SK-N-SH (cell line): ENCODE measurements around the gene ABAT. TPM values are rescaled to one million over a fixed set of nuclear protein-coding genes. Genes with fewer than 3 reads are reported as not detected.

Experiments used
- CTCF ChIA-PET: fragments of 300-600, 350-600 bp; formaldehyde crosslinking; extraction: SDS; loops from one replicate; lab custom pipeline; 2021; lab: Yijun Ruan, JAX
- POLR2A ChIA-PET: fragments of 350-600 bp; sonication (Branson Sonifier 250); formaldehyde crosslinking; extraction: SDS; loops from one replicate; lab custom pipeline; 2020; ENCODE audit warnings: antibody characterized with exemption, inconsistent platforms; lab: Yijun Ruan, JAX
- DNase-seq: peaks from one replicate; pipeline ENCODE4 v3.0.0; 2012
- H2AFZ ChIP-seq: fragments of 200-600 bp; sonication (generic); 2 replicates; pipeline ENCODE4 v1.8.1; 2016; ENCODE audit warnings: antibody characterized with exemption, mild to moderate bottlenecking, low read depth
- H3F3A ChIP-seq: fragments of 200-600 bp; sonication (generic); replicated peaks from 2 replicates; pipeline ENCODE3; 2016; ENCODE audit warnings: antibody characterized with exemption, mild to moderate bottlenecking; ENCODE audit not compliant: insufficient read depth
- H3K27ac ChIP-seq, 2 experiments: fragments of 200-500 bp in 1 of 2; fragments of 200-600 bp in 1 of 2; sonication (Bioruptor generic) in 1 of 2; sonication (generic), shearing (Covaris generic) in 1 of 2; 2 replicates each; pipeline versions ENCODE4 v1.5.1 to v1.6.1; 2014 to 2016; ENCODE audit warnings: low read depth in 2 of 2, inconsistent platforms in 1 of 2, low read length in 1 of 2, mild to moderate bottlenecking in 1 of 2, mixed read lengths in 1 of 2
- H3K27me3 ChIP-seq: fragments of 200-600 bp; sonication (generic), shearing (Covaris generic); 2 replicates; pipeline ENCODE4 v1.6.1; 2016; ENCODE audit warnings: mixed run types; ENCODE audit not compliant: insufficient read depth
- H3K36me3 ChIP-seq, 2 experiments: fragments of 200-500 bp in 1 of 2; fragments of 200-600 bp in 1 of 2; sonication (Bioruptor generic) in 1 of 2; sonication (generic) in 1 of 2; replicated peaks in 1 of 2; 2 replicates each; pipeline versions ENCODE3 to v1.5.1; 2014 to 2016; ENCODE audit warnings: low read length in 1 of 2, mild to moderate bottlenecking in 1 of 2; ENCODE audit not compliant: insufficient read depth in 2 of 2, control insufficient read depth in 1 of 2
- H3K4me1 ChIP-seq, 2 experiments: fragments of 200-500 bp in 1 of 2; fragments of 200-600 bp in 1 of 2; sonication (Bioruptor generic) in 1 of 2; sonication (generic), shearing (Covaris generic) in 1 of 2; 2 replicates each; pipeline versions ENCODE4 v1.5.1 to v1.6.1; 2014 to 2016; ENCODE audit warnings: low read depth in 1 of 2, low read length in 1 of 2, mixed run types in 1 of 2; ENCODE audit not compliant: insufficient read depth in 2 of 2, control insufficient read depth in 1 of 2
- H3K4me2 ChIP-seq: fragments of 200-600 bp; sonication (generic), shearing (Covaris generic); 2 replicates; pipeline ENCODE4 v1.6.1; 2017; ENCODE audit warnings: mixed run types
- H3K4me3 ChIP-seq, 2 experiments: fragments of 200-500 bp in 1 of 2; fragments of 200-600 bp in 1 of 2; sonication (Bioruptor generic) in 1 of 2; sonication (generic), shearing (Covaris generic) in 1 of 2; 2 replicates each; pipeline versions ENCODE4 v1.5.1 to v1.8.1; 2014 to 2016; ENCODE audit warnings: low read depth in 2 of 2, inconsistent platforms in 1 of 2, low read length in 1 of 2, mild to moderate bottlenecking in 1 of 2, mixed read lengths in 1 of 2, moderate library complexity in 1 of 2
- H3K79me2 ChIP-seq: fragments of 200-600 bp; sonication (generic); 2 replicates; pipeline ENCODE4 v1.8.1; 2017; ENCODE audit warnings: mild to moderate bottlenecking; ENCODE audit not compliant: insufficient read depth
- H3K9ac ChIP-seq: fragments of 200-600 bp; sonication (generic); 2 replicates; pipeline ENCODE4 v1.6.1; 2017; ENCODE audit warnings: mixed run types
- H3K9me2 ChIP-seq: fragments of 200-600 bp; sonication (generic); 2 replicates; pipeline ENCODE4 v1.6.1; 2017; ENCODE audit warnings: mixed run types
- H3K9me3 ChIP-seq: fragments of 200-600 bp; sonication (generic); 2 replicates; pipeline ENCODE4 v1.6.1; 2017; ENCODE audit warnings: mixed run types, mild to moderate bottlenecking, moderate library complexity
- H4K20me1 ChIP-seq: fragments of 200-600 bp; sonication (generic); 2 replicates; pipeline ENCODE4 v1.6.1; 2017; ENCODE audit warnings: mild to moderate bottlenecking, mixed run types; ENCODE audit not compliant: insufficient read depth
- CHD2 ChIP-seq: fragments of 150-350 bp; IDR thresholded peaks from 2 replicates; pipeline ENCODE4 v1.6.1; 2018; ENCODE audit warnings: low read length; ENCODE audit not compliant: partially characterized antibody
- ELF1 ChIP-seq: IDR thresholded peaks from 2 replicates; pipeline ENCODE4 v1.4.0; 2012
- EZH2phosphoT487 ChIP-seq: fragments of 200-600 bp; sonication (generic); IDR thresholded peaks from 2 replicates; pipeline ENCODE4 v1.6.1; 2017; ENCODE audit warnings: low read depth, mixed run types, mild to moderate bottlenecking, antibody characterized with exemption, moderate library complexity, borderline replicate concordance
- FOSL2 ChIP-seq: IDR thresholded peaks from 2 replicates; pipeline ENCODE4 v1.4.0; 2012; ENCODE audit warnings: low read depth, mild to moderate bottlenecking, moderate library complexity, borderline replicate concordance
- FOXJ3 ChIP-seq: sonication (generic); formaldehyde crosslinking; IDR thresholded peaks from 2 replicates; pipeline ENCODE4 v1.5.1; 2020; ENCODE audit warnings: mild to moderate bottlenecking, missing genetic modification reagents
- FOXM1 ChIP-seq: IDR thresholded peaks from 2 replicates; pipeline ENCODE4 v1.4.0; 2012; ENCODE audit warnings: low read depth, mild to moderate bottlenecking
- GABPA ChIP-seq: IDR thresholded peaks from 2 replicates; pipeline ENCODE4 v1.4.0; 2012; ENCODE audit warnings: low read depth, mild to moderate bottlenecking
- GATA2 ChIP-seq: sonication (generic); formaldehyde crosslinking; IDR thresholded peaks from 2 replicates; pipeline ENCODE4 v1.5.0; 2020; ENCODE audit warnings: mild to moderate bottlenecking, missing genetic modification reagents
- MAX ChIP-seq: IDR thresholded peaks from 2 replicates; pipeline ENCODE4 v1.4.0; 2012; ENCODE audit warnings: low read depth
- MXI1 ChIP-seq: IDR thresholded peaks from 2 replicates; pipeline ENCODE4 v1.6.1; 2012; ENCODE audit warnings: mild to moderate bottlenecking, low read depth, low read length, improper control_type of control experiment
- NFIC ChIP-seq: IDR thresholded peaks from 2 replicates; pipeline ENCODE4 v1.4.0; 2012; ENCODE audit warnings: borderline replicate concordance
- NRF1 ChIP-seq: IDR thresholded peaks from 2 replicates; pipeline ENCODE4 v1.6.1; 2012; ENCODE audit warnings: low read depth, mild to moderate bottlenecking, low read length
- PBX3 ChIP-seq: IDR thresholded peaks from 2 replicates; pipeline ENCODE4; 2012
- POLR2AphosphoS5 ChIP-seq: IDR thresholded peaks from 2 replicates; pipeline ENCODE4 v1.6.1; 2012; ENCODE audit warnings: low read depth, low read length
- RCOR1 ChIP-seq: fragments of 150-350 bp; IDR thresholded peaks from 2 replicates; pipeline ENCODE4 v1.6.1; 2017; ENCODE audit warnings: antibody characterized with exemption, low read length
- RFX5 ChIP-seq: IDR thresholded peaks from 2 replicates; pipeline ENCODE4 v1.6.1; 2012; ENCODE audit warnings: mild to moderate bottlenecking, improper control_type of control experiment, low read length
- RXRA ChIP-seq: IDR thresholded peaks from 2 replicates; pipeline ENCODE4 v1.4.0; 2012; ENCODE audit warnings: low read depth, mild to moderate bottlenecking, borderline replicate concordance
- SIN3A ChIP-seq: IDR thresholded peaks from 2 replicates; pipeline ENCODE4 v1.6.1; 2012; ENCODE audit warnings: low read depth, mild to moderate bottlenecking, low read length, moderate library complexity, borderline replicate concordance
- SMC3 ChIP-seq: IDR thresholded peaks from 2 replicates; pipeline ENCODE4 v1.6.1; 2012; ENCODE audit warnings: low read depth, low read length, improper control_type of control experiment
- TAF1 ChIP-seq: IDR thresholded peaks from 2 replicates; pipeline ENCODE4 v1.6.1; 2012; ENCODE audit warnings: low read depth, mild to moderate bottlenecking, low read length, moderate library complexity, borderline replicate concordance
- TCF12 ChIP-seq: IDR thresholded peaks from 2 replicates; pipeline ENCODE4 v1.4.0; 2012
- TEAD4 ChIP-seq: IDR thresholded peaks from 2 replicates; pipeline ENCODE4 v1.4.0; 2012; ENCODE audit warnings: mild to moderate bottlenecking, borderline replicate concordance; ENCODE audit not compliant: insufficient read depth
- USF2 ChIP-seq: fragments of 150-350 bp; IDR thresholded peaks from 2 replicates; pipeline ENCODE4 v1.6.1; 2017; ENCODE audit warnings: antibody characterized with exemption, low read length, low read depth, borderline replicate concordance
- WGBS: methylation state at CpG from one replicate; pipeline ENCODE4 v1.1.6; 2017; ENCODE audit warnings: low lambda C conversion rate; 5-methylcytosine and 5-hydroxymethylcytosine counted together
- polyA plus RNA-seq, 3 experiments: library from polyadenylated mRNA; depleted of rRNA; stranded (reverse); fragments of >200 nt; gene quantifications; 2 replicates each; pipeline ENCODE4 v1.2.3, GENCODE V29; 2012
- TF ChIP-seq, protein P1 (sequence below): IDR thresholded peaks from 2 replicates; pipeline ENCODE4 v1.4.0; 2012; ENCODE audit warnings: low read depth, borderline replicate concordance
- TF ChIP-seq, protein P2 (sequence below): fragments of 200-600 bp; sonication (generic); IDR thresholded peaks from 2 replicates; pipeline ENCODE4 v1.6.1; 2017; ENCODE audit warnings: antibody characterized with exemption, mild to moderate bottlenecking, moderate library complexity
- TF ChIP-seq, protein P3 (sequence below): IDR thresholded peaks from 2 replicates; pipeline ENCODE4 v1.4.0; 2012; ENCODE audit warnings: low read depth, borderline replicate concordance

Gene ABAT
- polyA plus RNA-seq, 1 of the 3 experiments (the other 2 are of a cell fraction) = 4.7 TPM

GRCh38 chr16:8826278-8826879, 152.0 kb downstream of the ABAT start:
- Histone ChIP-seq H2AFZ (no peak overlapping the region), H3K4me2 (no peak overlapping the region), H3K9ac (no peak overlapping the region), H3K27me3 (no peaks in the 10 kb centered on the region), H3K9me2 (no peaks in the 10 kb centered on the region), H3K9me3 (no peaks in the 10 kb centered on the region), H3K4me1 (peaks cover 0 to 21% of the 10 kb centered on the region in 2 experiments; a peak in 3 of 4 replicates), H3K4me3 (no peak overlapping the region), H3K27ac (peak overlapping the region; percentile 45 to 97), H3K79me2 (peaks cover 40% of the 10 kb centered on the region), H4K20me1 (peaks cover 17% of the 10 kb centered on the region; the same call in 1 of the 2 replicates), H3K36me3 (peaks cover 61 to 65% of the 10 kb centered on the region in 2 experiments), H3F3A (peaks cover 26% of the 10 kb centered on the region)
- 50% methylated on average over 3 of the region's 3 CpGs for WGBS
- peak; percentile 69 for DNase-seq
- ChIA-PET POLR2A (interaction anchor here (1.0 kb wide), 1 partner anchor 42 kb away, joined by 3 read pairs; the partner anchor contains the start of gene CARHSP1), CTCF (interaction anchor here (0.6 to 2.1 kb wide), 4 partner anchors 54 to 254 kb away, joined by 3 to 4 read pairs (median 4); no protein-coding TSS in a partner anchor)
- TF ChIP-seq FOSL2 = no peak
- TF ChIP-seq GABPA = no peak
- no peak for TF ChIP-seq SMC3
- TF ChIP-seq SIN3A = no peak
- TF ChIP-seq RXRA = no peak
- TF ChIP-seq ELF1 = no peak
- TF ChIP-seq PBX3 = no peak
- TF ChIP-seq, protein P1, sequence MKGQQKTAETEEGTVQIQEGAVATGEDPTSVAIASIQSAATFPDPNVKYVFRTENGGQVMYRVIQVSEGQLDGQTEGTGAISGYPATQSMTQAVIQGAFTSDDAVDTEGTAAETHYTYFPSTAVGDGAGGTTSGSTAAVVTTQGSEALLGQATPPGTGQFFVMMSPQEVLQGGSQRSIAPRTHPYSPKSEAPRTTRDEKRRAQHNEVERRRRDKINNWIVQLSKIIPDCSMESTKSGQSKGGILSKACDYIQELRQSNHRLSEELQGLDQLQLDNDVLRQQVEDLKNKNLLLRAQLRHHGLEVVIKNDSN = no peak
- TF ChIP-seq NFIC = no peak
- TF ChIP-seq GATA2 (CRISPR knock-in tag) = peak; percentile 98
- no peak for TF ChIP-seq MAX
- TF ChIP-seq, protein P2, sequence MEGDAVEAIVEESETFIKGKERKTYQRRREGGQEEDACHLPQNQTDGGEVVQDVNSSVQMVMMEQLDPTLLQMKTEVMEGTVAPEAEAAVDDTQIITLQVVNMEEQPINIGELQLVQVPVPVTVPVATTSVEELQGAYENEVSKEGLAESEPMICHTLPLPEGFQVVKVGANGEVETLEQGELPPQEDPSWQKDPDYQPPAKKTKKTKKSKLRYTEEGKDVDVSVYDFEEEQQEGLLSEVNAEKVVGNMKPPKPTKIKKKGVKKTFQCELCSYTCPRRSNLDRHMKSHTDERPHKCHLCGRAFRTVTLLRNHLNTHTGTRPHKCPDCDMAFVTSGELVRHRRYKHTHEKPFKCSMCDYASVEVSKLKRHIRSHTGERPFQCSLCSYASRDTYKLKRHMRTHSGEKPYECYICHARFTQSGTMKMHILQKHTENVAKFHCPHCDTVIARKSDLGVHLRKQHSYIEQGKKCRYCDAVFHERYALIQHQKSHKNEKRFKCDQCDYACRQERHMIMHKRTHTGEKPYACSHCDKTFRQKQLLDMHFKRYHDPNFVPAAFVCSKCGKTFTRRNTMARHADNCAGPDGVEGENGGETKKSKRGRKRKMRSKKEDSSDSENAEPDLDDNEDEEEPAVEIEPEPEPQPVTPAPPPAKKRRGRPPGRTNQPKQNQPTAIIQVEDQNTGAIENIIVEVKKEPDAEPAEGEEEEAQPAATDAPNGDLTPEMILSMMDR = no peak
- TF ChIP-seq POLR2AphosphoS5 = peak; percentile 15; the same call in 1 of the 2 replicates
- TF ChIP-seq FOXJ3 (CRISPR knock-in tag) = peak; percentile 81
- TF ChIP-seq NRF1 = no peak
- TF ChIP-seq TCF12 = peak; percentile 62
- TF ChIP-seq, protein P3, sequence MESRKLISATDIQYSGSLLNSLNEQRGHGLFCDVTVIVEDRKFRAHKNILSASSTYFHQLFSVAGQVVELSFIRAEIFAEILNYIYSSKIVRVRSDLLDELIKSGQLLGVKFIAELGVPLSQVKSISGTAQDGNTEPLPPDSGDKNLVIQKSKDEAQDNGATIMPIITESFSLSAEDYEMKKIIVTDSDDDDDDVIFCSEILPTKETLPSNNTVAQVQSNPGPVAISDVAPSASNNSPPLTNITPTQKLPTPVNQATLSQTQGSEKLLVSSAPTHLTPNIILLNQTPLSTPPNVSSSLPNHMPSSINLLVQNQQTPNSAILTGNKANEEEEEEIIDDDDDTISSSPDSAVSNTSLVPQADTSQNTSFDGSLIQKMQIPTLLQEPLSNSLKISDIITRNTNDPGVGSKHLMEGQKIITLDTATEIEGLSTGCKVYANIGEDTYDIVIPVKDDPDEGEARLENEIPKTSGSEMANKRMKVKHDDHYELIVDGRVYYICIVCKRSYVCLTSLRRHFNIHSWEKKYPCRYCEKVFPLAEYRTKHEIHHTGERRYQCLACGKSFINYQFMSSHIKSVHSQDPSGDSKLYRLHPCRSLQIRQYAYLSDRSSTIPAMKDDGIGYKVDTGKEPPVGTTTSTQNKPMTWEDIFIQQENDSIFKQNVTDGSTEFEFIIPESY = no peak
- TF ChIP-seq EZH2phosphoT487 = no peak
- no peak for TF ChIP-seq RFX5
- peak; percentile 90 for TF ChIP-seq RCOR1
- 0 out of 2 replicates have a peak, but pooled peaks have one; percentile 56 for TF ChIP-seq TEAD4
- TF ChIP-seq USF2 = no peak
- TF ChIP-seq TAF1 = no peak
- TF ChIP-seq CHD2 = peak; percentile 87
- TF ChIP-seq FOXM1 = no peak
- TF ChIP-seq MXI1 = peak; percentile 37; the same call in 1 of the 2 replicates
